Frontal cortex (tissue), 1 donor: ENCODE measurements around the gene HNRNPH1. TPM values are rescaled to one million over a fixed set of nuclear protein-coding genes. Genes with fewer than 3 reads are reported as not detected.

Experiments
- small RNA-seq: library from RNA; depleted of rRNA; stranded (forward); fragments of <200 nt; gene quantifications from one replicate; pipeline ENCODE3, GENCODE V24; 2014
- total RNA-seq: library from RNA; depleted of rRNA; stranded (reverse); fragments of >200 nt; gene quantifications from one replicate; pipeline ENCODE4 v1.2.3, GENCODE V29; 2014

HNRNPH1 gene
- total RNA-seq, 1 donor from 2014 or later = 818 TPM

Small RNA genes lying within 50 kb of the gene (small RNA-seq; reads per million reads assigned to genes)
- gene RF00017 = not detected

Other genes starting within 250 kb of the HNRNPH1 start
- gene RUFY1, start 73.1 kb downstream of the HNRNPH1 start, total RNA-seq = 26.1 TPM
- gene CBY3, start 57.4 kb upstream of the HNRNPH1 start, total RNA-seq = not detected
- gene CANX, start 75.3 kb upstream of the HNRNPH1 start, total RNA-seq = 405 TPM
- 7.3 TPM for gene MAML1, start 109.2 kb upstream of the HNRNPH1 start, total RNA-seq
- 1.6 TPM for gene LTC4S, start 170.3 kb upstream of the HNRNPH1 start, total RNA-seq
- gene MGAT4B, start 183.2 kb upstream of the HNRNPH1 start, total RNA-seq = 58.7 TPM
- gene SQSTM1, start 197.2 kb upstream of the HNRNPH1 start, total RNA-seq = 46.9 TPM
- gene MRNIP, start 235.1 kb upstream of the HNRNPH1 start, total RNA-seq = 28.1 TPM